ENCODE data around the gene CEP164. TPM values are rescaled to one million over a fixed set of nuclear protein-coding genes. Genes with fewer than 3 reads are reported as not detected.

The CEP164 gene
- total RNA-seq, 1 experiment from 2014 or later, result 47.4 TPM

- no TSS peak for BruUV-seq (replicated peaks)
- DNase-seq (ENCODE audit: unreplicated experiment), result no peak
- Mint-ChIP-seq H3K4me1 (ENCODE audit: insufficient read depth, unreplicated experiment) (peaks cover 6% of the 10 kb centered on the region), H3K27ac (ENCODE audit: low read depth, unreplicated experiment) (no peak overlapping the region), H3K27me3 (ENCODE audit: insufficient read depth, unreplicated experiment) (no peaks in the 10 kb centered on the region), H3K9me3 (ENCODE audit: unreplicated experiment) (no peaks in the 10 kb centered on the region), H3K4me3 (ENCODE audit: unreplicated experiment) (no peak overlapping the region), H3K36me3 (ENCODE audit: insufficient read depth, unreplicated experiment) (peaks cover 69% of the 10 kb centered on the region)
- ChIA-PET POLR2A (no interaction called here), CTCF (interaction anchor here (0.6 to 2.4 kb wide), 3 partner anchors 35 to 560 kb away, joined by 3 to 15 read pairs (median 3); no protein-coding TSS in a partner anchor)
- intact Hi-C loops (cut with micrococcal nuclease), result no loop called here
- TF ChIP-seq, protein P1, sequence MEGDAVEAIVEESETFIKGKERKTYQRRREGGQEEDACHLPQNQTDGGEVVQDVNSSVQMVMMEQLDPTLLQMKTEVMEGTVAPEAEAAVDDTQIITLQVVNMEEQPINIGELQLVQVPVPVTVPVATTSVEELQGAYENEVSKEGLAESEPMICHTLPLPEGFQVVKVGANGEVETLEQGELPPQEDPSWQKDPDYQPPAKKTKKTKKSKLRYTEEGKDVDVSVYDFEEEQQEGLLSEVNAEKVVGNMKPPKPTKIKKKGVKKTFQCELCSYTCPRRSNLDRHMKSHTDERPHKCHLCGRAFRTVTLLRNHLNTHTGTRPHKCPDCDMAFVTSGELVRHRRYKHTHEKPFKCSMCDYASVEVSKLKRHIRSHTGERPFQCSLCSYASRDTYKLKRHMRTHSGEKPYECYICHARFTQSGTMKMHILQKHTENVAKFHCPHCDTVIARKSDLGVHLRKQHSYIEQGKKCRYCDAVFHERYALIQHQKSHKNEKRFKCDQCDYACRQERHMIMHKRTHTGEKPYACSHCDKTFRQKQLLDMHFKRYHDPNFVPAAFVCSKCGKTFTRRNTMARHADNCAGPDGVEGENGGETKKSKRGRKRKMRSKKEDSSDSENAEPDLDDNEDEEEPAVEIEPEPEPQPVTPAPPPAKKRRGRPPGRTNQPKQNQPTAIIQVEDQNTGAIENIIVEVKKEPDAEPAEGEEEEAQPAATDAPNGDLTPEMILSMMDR (IDR thresholded peaks at IDR 0.05; ENCODE audit: unreplicated experiment), result no peak
These were observed 63.1 kb downstream of the CEP164 start for GRCh38 chr11:117390743-117391142.

DNA sequence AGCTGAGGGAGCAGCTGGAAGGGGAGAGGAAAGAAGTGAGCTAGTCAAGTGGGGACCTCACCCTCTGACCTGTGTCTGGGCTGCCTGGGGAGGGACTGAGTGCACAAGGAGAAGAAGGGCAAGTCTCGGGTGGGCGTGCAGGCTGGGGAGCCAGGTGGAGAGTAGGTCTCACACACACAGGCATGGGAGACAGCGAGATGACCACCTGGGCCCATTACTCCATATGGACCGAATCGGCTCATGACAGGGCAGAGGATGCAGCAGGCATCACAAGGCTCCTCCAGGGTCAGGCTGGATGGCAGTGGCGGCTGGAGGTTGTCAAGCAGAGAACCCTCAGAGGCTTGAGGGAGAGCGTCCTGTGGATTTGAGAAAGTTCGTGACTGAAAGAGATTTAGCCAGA, 63.5 kb downstream of the CEP164 start:
- intact Hi-C loops (cut with micrococcal nuclease), result no loop called here
- TF ChIP-seq, protein P1 (IDR thresholded peaks at IDR 0.05; ENCODE audit: unreplicated experiment), result no peak
- peaks cover 68% of the 10 kb centered on the region for H3K36me3 Mint-ChIP-seq (ENCODE audit: insufficient read depth, unreplicated experiment)
- no peak overlapping the region for H3K27ac Mint-ChIP-seq (ENCODE audit: low read depth, unreplicated experiment)
- peaks cover 6% of the 10 kb centered on the region for H3K4me1 Mint-ChIP-seq (ENCODE audit: insufficient read depth, unreplicated experiment)
- ChIA-PET POLR2A (no interaction called here), CTCF (interaction anchor here (0.6 to 2.4 kb wide), 4 partner anchors 19 to 560 kb away, joined by 3 to 15 read pairs (median 4); no protein-coding TSS in a partner anchor)
- no peaks in the 10 kb centered on the region for H3K9me3 Mint-ChIP-seq (ENCODE audit: unreplicated experiment)
- H3K4me3 Mint-ChIP-seq (ENCODE audit: unreplicated experiment), result no peak overlapping the region
- no peaks in the 10 kb centered on the region for H3K27me3 Mint-ChIP-seq (ENCODE audit: insufficient read depth, unreplicated experiment)
- no peak for DNase-seq (ENCODE audit: unreplicated experiment)
- no TSS peak for BruUV-seq (replicated peaks)

DNA sequence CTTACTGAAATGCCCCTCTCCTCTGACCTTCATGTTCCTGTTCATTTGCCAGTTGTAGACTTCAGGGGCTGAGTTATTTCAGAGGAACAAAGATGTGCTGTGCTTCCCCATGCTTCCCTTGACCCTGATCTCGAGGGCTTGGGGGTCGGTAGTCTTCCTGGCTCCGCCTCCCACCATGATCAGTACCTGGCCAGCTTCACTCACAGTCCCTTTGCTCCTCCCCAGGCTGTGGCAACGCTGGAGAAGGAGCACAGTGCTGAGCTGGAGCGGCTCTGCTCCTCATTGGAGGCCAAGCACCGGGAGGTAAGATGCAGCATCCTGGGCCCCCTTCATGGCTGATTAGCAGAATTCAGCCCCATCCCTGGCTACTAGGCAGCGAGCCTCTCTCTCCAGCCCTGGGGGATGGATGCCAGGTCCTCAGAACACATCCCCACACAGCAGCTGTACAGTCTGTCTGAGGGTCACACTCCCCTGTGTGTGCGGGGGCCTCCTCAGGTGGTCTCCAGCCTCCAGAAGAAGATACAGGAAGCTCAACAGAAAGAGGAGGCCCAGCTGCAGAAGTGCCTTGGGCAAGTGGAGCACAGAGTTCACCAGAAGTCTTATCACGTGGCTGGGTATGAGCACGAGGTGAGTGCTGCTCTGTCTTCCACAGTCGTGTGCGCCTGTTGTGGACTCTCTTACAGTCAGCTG, 64.5 kb downstream of the CEP164 start:
- Mint-ChIP-seq H3K36me3 (ENCODE audit: insufficient read depth, unreplicated experiment) (peaks cover 71% of the 10 kb centered on the region), H3K4me3 (ENCODE audit: unreplicated experiment) (no peak overlapping the region), H3K27ac (ENCODE audit: low read depth, unreplicated experiment) (no peak overlapping the region), H3K9me3 (ENCODE audit: unreplicated experiment) (no peaks in the 10 kb centered on the region), H3K27me3 (ENCODE audit: insufficient read depth, unreplicated experiment) (no peaks in the 10 kb centered on the region), H3K4me1 (ENCODE audit: insufficient read depth, unreplicated experiment) (peaks cover 6% of the 10 kb centered on the region)
- no TSS peak for BruUV-seq (replicated peaks)
- TF ChIP-seq, protein P1 (IDR thresholded peaks at IDR 0.05; ENCODE audit: unreplicated experiment), result no peak
- ChIA-PET POLR2A (interaction anchor here (0.5 kb wide), 1 partner anchor 94 kb away, joined by 3 read pairs; no protein-coding TSS in a partner anchor), CTCF (interaction anchor here (0.6 to 1.2 kb wide), 2 partner anchors 34 to 403 kb away, joined by 3 to 4 read pairs; no protein-coding TSS in a partner anchor)
- no peak for DNase-seq (ENCODE audit: unreplicated experiment)
- intact Hi-C loops (cut with micrococcal nuclease), result no loop called here

GRCh38 chr11:117392979-117393378, 65.3 kb downstream of the CEP164 start:
- intact Hi-C loops (cut with micrococcal nuclease), result no loop called here
- H3K4me3 Mint-ChIP-seq (ENCODE audit: unreplicated experiment), result no peak overlapping the region
- POLR2A ChIA-PET, result interaction anchor here (0.7 kb wide), 1 partner anchor 106 kb away, joined by 3 read pairs; no protein-coding TSS in a partner anchor
- peaks cover 6% of the 10 kb centered on the region for H3K4me1 Mint-ChIP-seq (ENCODE audit: insufficient read depth, unreplicated experiment)
- TF ChIP-seq, protein P1 (IDR thresholded peaks at IDR 0.05; ENCODE audit: unreplicated experiment), result no peak
- no peaks in the 10 kb centered on the region for H3K27me3 Mint-ChIP-seq (ENCODE audit: insufficient read depth, unreplicated experiment)
- peaks cover 73% of the 10 kb centered on the region for H3K36me3 Mint-ChIP-seq (ENCODE audit: insufficient read depth, unreplicated experiment)
- H3K9me3 Mint-ChIP-seq (ENCODE audit: unreplicated experiment), result no peaks in the 10 kb centered on the region
- no TSS peak for BruUV-seq (replicated peaks)
- CTCF ChIA-PET, result interaction anchor here (0.6 to 1.2 kb wide), 4 partner anchors 32 to 414 kb away, joined by 3 to 4 read pairs (median 3); no protein-coding TSS in a partner anchor
- DNase-seq (ENCODE audit: unreplicated experiment), result no peak
- H3K27ac Mint-ChIP-seq (ENCODE audit: low read depth, unreplicated experiment), result no peak overlapping the region

All from MCF 10A (cell line).